D341Med (cell line): ENCODE measurements around the gene SLC17A4.

Experiments
- DNase-seq: peaks from one replicate; pipeline ENCODE4 v3.0.0; 2012; ENCODE audit warnings: low spot score

Gene SLC17A4

DNA sequence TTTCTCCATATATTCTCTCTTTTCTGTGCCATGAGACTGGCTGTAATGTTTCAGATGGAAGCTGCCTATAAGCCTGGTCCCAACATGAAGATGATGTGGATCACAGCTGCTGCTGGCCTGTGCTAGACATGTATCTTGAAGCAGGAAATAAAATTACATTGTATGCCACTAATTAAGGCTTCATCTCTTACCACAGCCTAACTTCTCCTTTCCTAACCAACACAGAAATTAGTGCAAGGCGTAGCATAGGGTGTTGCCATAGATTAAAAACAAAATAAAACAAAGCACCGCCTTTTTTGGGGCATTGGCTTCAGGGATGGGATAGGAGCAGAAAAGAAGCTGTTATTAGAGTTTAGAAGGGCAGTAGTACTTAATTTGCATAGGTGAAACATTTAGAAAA lies 4.7 kb upstream of the SLC17A4 start:
- no peak for DNase-seq

DNA sequence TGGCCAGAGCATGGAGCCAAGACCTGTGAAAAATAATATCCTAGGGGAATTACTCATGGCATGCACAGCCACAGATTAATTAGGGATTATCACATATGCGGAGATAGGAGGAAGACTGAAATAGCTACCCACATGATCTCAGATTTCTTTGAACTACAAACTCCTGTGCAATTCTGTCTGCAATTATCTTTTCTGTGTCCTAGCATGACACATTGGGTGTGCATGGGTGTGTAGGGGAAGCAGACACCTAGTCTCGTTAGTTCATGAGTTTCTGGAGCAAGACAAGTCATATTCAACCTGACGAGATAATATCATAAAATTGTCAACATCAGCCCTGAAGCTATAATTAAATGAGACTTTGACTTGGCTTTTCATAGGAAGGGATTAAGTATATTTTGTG lies 3.6 kb upstream of the SLC17A4 start:
- DNase-seq, result no peak

DNA sequence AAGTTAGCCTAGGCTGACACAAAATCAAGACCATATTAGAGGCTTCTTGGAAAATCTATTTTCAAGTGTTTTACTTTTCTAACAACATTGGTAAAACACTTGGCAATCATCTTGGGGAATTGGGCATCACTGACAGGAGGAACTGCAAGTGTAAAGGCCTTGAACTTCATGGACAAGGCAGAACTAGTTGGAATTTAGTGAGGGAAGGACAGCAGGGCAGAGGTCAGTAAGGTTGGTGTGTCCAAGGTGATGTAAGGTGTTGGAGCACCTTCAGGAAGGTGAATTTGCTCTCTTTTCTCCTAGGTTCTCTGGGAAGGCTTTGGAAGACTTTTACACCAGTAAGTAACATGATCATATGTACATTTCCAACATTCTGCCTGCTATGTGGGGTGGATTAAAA lies 1.5 kb upstream of the SLC17A4 start:
- no peak for DNase-seq

DNA sequence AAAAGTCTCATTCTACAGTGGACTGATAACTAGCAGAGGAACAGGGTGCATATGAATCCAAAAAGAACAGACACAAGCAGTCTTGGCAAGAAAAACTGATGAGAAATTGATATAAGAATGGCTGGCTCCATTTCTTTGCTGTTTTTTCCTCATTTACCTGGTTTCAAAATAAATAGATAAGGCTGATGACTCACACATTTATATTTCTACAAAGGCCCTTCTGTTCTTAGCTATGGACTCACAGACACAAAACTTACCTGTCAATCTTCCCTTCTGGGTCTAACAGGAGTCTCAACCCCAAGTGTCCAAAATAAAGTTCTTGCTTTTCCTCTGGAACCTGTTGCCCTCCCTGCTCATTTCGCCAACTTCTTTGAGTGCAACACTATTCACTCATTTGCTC lies 941 bp downstream of the SLC17A4 start:
- DNase-seq, result no peak

DNA sequence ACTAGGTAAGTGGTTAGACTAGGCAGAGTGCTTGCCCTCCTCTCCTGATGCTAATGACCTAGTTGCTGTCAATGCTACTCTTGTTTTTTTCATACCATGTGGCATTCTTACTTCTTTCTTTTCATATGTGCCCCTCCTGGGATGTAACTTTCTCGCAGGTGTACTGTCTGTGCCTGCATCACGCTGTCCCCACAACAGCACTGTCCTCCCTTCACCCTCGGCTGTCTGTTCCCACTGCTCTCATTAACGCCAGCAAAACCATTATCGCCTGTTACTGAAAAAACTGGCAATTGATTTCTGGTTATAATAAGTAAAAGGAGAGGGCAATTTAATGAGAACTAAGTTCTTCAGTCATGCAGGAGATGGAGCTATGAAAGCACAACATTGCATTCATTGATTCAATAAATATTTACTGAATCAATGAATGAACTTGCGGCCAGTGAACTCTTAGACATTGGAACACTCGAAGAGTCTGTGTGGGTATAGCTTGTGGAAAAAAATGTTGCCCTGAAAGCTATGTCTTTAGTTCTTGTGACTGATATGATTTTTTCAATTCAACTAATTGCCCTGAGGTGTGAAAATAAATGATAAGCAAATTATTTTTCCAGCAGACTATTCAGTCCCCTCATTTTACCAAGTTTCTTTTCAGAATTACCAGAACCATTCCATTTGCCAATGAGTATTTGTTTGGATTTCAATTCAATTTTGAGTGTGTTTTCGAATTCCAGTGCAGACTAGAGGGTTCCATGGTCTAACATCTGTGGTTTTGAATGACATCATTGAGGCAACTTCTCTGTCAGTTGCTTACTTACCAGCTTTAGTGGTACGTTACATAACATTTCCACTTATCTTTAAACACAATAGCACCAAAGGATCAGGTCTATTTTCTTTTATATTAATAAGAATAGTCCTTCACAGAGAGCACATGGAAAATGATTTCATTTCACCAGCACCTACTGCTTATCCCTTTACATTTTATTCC lies 2.1 kb downstream of the SLC17A4 start:
- DNase-seq, result no peak

GRCh38 chr6:25757936-25758642 lies 3.5 kb downstream of the SLC17A4 start:
- no peak for DNase-seq

DNA sequence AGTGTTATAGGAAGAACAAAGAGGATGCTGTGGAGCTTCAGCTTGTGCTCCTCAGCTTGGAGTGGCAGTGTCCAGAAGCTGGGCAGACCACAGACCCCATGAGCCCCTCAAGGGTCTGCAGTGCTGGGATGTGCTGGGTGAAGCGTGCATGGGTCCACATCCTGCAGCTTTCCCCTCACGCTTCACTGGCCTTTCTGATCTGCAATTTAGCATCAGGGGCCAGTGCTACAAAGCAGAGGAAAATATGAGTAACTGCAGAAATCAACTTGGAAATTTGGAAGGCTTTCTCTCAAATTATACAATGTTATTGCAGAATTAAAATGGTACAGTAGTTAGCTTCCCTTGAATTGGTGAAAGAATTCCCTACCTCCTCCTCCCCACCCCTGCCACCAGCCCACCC lies 10.1 kb downstream of the SLC17A4 start:
- no peak for DNase-seq

DNA sequence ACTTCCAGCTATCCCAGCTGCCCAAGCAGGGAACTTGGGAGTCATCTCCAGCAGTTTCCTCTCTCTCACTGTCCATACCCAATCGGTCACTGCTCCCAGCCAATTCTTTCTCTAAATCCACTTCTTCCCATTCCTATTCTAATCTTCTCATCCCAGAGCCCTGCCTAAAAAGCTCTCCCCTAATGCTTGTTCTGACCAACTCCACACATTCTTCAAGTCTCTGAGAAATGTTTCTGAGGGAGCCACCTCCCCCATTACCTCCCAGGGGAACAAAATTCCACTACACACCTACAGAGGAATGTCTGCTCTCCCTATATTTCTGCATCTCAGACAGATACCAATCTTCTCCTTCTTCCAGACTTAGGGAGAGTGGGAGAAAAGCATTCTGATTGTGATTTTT lies 14.0 kb downstream of the SLC17A4 start:
- DNase-seq, result no peak

- DNase-seq, result no peak
Measured at GRCh38 chr6:25769983-25770382, 15.4 kb downstream of the SLC17A4 start.

DNA sequence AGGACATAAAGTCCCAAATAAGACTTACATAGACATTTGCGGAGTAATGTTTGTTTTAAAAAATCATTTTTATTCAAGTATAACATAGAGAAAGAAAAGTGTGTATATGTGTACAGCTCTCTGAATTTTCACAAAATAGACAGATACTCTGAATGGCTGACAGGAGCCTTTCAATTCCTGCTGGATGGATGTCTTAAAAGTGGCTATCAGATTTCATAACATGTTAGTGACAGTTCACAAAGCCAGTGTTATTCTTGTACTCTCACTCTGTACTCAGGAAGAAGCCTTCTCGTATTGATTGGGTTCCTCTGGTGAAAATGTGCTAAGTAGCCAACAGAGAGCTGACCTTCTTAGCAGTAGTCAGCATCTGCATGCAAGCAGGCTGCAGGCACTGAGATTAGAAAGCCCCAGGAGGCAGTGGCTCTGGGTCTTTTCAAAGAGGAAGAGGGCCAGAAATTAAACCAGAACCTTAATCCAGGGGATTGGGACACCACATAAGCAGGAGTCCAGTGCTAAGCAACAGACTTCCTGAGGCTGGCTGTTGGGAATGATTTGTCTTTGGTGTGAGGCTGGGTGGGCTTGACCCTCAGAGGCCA lies 19.7 kb downstream of the SLC17A4 start:
- DNase-seq, result no peak

DNA sequence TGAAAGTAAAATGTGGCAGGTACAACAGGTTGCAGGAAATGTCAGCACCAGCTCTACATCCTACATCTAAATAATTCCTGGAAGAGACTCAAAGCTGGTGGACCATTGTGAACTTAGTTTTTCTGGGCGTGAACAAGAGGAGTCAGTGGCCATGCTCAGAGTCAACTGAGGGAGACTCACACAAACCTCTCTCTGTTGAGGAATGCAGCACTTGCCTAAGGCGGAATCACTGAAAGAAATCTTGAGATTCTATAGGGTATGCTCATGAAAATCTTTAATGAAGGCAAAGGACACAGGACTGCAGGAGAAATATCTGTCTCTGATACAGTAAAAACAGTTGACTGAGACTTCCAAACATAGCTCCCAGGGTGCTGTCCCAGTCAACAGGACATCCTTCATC lies 22.5 kb downstream of the SLC17A4 start:
- DNase-seq, result no peak

GRCh38 chr6:25777856-25778649 lies 23.5 kb downstream of the SLC17A4 start:
- DNase-seq, result no peak

- DNase-seq, result no peak
Measured at GRCh38 chr6:25781134-25781533, 26.6 kb downstream of the SLC17A4 start.

DNA sequence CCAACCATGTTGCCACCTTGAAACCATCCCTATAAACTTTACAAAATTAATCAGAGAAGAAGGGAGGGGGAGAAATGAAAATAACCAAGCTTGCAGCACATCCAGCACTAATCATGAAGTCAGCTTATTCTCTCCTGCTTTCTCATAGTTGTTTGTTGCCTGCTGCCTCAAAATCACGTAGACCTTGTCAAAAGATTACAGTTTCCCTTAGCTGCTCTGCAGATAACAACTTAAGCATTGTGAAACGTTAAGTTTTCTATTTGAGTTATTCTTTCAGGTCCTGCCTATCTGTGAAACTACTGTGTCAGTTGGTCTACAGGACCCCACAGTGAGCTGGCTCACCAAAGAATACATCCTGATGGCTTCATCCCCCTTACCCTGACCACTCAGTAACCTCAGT lies 32.9 kb downstream of the SLC17A4 start:
- no peak for DNase-seq

DNA sequence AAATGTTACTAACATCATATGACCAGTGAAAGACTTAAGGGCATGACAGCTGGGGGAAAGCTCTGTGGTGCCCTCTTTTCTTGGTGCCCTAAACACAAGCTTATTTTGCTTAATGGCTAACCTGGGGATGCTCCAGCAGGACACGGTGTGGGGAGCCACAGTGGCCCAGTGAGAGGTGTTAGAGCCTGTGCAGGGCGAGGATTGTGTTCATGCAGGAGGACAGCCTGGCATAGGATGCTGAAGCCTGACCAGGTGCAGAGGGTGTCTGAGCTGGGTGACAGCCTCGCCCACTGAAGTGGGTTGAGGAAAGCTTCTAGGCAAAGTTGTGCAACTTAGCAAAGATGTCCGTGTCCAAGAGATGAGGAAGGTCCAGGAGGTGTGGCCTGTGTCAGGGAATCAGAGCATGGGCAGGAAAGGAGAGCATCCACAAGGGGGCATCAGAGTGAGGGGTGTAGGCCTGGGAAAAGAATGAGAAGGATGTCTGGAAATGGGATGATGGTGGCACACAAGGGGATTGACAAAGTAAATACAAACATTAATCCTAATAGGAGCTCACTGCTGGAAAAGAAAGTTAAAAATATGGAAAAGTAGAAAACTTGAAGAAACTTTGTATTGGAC lies 33.9 kb downstream of the SLC17A4 start:
- DNase-seq, result peak; percentile 65

DNA sequence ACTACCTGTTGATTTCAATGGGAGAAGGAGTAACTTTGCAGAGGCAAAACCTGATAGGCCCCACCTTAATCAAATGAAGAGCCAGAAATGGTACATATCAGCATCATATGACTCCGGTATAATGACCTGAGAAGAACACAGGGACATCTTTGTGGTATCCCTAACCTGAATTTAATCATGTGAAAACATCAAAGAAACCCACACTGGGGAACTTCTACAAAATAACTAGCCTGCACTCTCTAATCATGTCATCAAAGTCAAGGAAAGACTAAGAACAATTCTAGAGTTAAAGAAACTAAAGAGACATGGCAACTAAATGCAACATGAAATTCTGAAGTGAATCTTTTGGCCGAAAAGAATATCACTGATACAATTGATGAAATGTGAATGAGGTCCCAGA lies 34.9 kb downstream of the SLC17A4 start:
- no peak for DNase-seq

- no peak for DNase-seq
Measured at GRCh38 chr6:25792016-25792415, 37.5 kb downstream of the SLC17A4 start.

- no peak for DNase-seq
Measured at GRCh38 chr6:25793970-25794369, 39.4 kb downstream of the SLC17A4 start.

DNA sequence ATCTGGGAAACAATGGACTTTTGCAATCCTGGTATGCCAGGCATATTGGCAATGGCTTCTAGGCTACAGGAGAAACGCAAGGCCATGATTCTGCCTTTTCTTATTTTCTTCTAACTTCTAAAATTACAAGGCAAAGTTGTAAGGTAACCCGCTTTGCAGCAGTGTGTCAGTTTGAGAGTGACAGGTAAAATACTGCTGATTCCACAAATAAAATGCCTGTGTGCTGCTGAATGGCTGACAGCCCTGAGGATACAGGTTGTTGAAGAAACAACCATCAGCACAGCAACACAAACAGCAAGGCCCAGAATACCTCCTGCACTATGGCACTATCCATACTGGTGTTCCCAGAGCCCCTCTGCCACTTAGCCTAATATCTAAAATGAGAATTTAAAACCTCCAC lies 40.2 kb downstream of the SLC17A4 start:
- no peak for DNase-seq

- no peak for DNase-seq
Measured at GRCh38 chr6:25801436-25801835, 46.9 kb downstream of the SLC17A4 start.

DNA sequence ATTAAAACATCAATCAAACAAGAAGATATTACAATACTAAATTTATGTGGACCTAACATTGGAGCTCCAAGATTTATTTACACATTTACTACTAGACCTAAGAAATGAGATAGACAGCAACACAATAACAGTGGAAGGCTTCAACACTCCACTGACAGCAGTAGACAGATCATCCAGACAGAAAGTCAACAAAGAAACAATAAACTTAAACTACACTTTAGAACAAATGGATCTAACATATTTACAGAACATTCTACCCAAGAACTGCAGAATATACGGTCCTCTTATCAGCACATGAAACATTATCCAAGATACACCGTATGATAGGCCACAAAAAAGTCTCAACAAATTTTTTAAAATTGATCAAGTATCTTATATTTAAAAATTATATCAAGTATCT lies 50.3 kb downstream of the SLC17A4 start:
- DNase-seq, result no peak

GRCh38 chr6:25815194-25815593 lies 60.7 kb downstream of the SLC17A4 start:
- no peak for DNase-seq
